ENCODE measurements around the gene TPP1. TPM values are rescaled to one million over a fixed set of nuclear protein-coding genes. Genes with fewer than 3 reads are reported as not detected.

Gene TPP1
- total RNA-seq, 1 donor from 2014 or later: 101 TPM

DNA sequence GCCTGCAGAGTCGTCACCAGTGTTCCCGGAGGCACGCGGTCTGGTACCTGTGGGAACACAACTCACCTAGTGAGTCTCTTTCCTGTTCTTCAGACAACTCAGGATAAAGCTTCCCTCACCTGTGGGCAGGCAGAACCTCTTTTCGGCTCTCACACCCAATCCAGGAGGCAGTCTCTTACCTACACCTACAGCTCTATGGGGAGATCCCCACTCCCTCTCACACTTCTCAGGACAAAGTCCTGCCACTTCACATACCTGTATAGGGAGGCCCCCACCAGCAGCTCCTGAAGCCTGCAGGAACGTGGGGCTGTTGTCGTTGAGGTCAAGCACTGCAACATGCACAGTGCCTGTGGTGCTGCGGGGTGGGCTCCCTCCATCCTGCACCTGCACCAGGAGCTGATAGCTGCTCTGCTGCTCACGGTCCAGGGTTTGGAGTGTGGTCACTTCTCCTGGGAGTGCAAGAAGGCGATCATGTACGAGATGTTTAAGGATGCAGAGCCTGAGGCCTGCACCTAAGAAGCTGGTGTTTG, 12.2 kb upstream of the TPP1 start:
- Mint-ChIP-seq H3K27ac (ENCODE audit: unreplicated experiment) (no peak overlapping the region), H3K9me3 (ENCODE audit: low read depth) (no peaks in the 10 kb centered on the region), H3K4me1 (ENCODE audit: low read depth) (no peaks in the 10 kb centered on the region), H3K27me3 (ENCODE audit: low read depth) (no peaks in the 10 kb centered on the region), H3K36me3 (ENCODE audit: low read depth) (peaks cover 25% of the 10 kb centered on the region), H3K4me3 (ENCODE audit: unreplicated experiment) (no peak overlapping the region)
- TF ChIP-seq, protein P1, sequence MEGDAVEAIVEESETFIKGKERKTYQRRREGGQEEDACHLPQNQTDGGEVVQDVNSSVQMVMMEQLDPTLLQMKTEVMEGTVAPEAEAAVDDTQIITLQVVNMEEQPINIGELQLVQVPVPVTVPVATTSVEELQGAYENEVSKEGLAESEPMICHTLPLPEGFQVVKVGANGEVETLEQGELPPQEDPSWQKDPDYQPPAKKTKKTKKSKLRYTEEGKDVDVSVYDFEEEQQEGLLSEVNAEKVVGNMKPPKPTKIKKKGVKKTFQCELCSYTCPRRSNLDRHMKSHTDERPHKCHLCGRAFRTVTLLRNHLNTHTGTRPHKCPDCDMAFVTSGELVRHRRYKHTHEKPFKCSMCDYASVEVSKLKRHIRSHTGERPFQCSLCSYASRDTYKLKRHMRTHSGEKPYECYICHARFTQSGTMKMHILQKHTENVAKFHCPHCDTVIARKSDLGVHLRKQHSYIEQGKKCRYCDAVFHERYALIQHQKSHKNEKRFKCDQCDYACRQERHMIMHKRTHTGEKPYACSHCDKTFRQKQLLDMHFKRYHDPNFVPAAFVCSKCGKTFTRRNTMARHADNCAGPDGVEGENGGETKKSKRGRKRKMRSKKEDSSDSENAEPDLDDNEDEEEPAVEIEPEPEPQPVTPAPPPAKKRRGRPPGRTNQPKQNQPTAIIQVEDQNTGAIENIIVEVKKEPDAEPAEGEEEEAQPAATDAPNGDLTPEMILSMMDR (IDR thresholded peaks at IDR 0.05): no peak
- no peak for DNase-seq (ENCODE audit: low spot score)

DNA sequence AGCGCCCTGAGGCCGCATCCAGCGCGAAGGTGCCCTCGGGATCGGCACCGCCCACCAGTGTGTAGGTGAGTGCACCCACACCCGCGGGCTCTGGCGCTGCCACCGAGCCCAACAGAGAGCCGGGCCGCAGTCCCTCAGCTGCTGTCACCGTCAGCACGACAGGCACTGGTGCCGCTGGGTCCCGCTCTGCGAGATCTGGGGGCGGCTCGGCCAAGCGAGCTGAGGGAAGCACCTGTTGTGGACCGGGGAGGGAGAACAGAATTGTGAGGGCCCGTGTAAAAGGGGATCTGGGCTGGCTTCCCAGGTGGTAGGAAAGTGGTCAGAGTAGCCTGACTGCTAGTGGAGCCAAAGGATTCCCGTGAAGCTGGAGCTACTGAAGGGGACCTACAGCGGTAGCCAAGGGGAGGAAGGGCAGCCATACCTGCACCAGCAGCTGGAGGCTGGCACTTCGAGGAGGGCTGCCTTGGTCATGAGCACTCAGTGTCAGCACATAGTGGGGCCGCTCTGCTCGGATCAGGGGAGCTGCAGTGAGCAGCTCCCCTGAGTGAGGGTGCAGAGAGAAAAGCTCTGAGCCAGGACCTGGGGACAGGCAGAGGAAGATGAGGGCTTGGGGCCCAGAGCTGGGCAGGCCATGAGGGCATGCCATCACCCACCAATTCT, 11.5 kb upstream of the TPP1 start:
- Mint-ChIP-seq H3K27ac (ENCODE audit: unreplicated experiment) (no peak overlapping the region), H3K27me3 (ENCODE audit: low read depth) (no peaks in the 10 kb centered on the region), H3K36me3 (ENCODE audit: low read depth) (peaks cover 27% of the 10 kb centered on the region), H3K4me1 (ENCODE audit: low read depth) (no peaks in the 10 kb centered on the region), H3K9me3 (ENCODE audit: low read depth) (no peaks in the 10 kb centered on the region), H3K4me3 (ENCODE audit: unreplicated experiment) (no peak overlapping the region)
- TF ChIP-seq, protein P1 (IDR thresholded peaks at IDR 0.05): no peak
- DNase-seq (ENCODE audit: low spot score): no peak

DNA sequence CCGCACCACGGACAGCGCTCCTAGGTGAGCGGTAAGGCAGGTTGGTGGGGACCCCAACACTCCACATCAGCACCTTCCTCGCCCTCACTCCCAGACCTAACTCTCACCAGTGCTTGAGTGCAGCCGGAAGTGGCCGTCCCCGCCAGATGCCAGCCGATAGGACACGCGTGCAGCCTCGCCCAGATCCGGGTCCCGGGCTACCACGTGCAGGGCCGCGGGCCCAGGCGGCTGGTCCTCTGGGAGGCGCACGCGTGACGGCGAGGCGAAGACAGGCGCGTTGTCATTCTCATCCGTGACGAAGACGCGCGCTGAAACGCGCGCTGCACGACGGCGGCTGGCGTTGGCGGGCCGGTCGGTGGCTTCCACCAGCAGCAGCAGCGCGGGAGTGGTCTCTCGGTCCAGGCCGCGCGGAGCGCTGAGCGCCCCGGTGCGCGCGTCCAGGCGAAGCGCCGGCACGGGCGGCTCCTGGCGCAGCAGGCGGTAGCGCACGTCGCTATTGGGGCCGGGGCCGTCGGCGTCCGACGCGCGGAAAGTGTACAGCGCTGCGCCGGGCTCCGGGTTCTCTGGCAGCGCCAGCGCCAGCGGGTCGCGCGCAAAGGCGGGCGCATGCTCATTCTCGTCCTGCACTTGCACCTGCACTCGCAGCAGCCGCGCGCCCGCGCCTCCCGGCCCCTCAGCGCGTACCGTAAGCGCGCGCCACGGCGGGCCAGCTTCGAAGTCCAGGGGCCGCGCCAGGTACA, 10.8 kb upstream of the TPP1 start:
- Mint-ChIP-seq H3K27me3 (ENCODE audit: low read depth) (no peaks in the 10 kb centered on the region), H3K36me3 (ENCODE audit: low read depth) (peaks cover 31% of the 10 kb centered on the region), H3K4me3 (ENCODE audit: unreplicated experiment) (no peak overlapping the region), H3K9me3 (ENCODE audit: low read depth) (no peaks in the 10 kb centered on the region), H3K27ac (ENCODE audit: unreplicated experiment) (no peak overlapping the region), H3K4me1 (ENCODE audit: low read depth) (no peaks in the 10 kb centered on the region)
- TF ChIP-seq, protein P1 (IDR thresholded peaks at IDR 0.05): no peak
- no peak for DNase-seq (ENCODE audit: low spot score)

DNA sequence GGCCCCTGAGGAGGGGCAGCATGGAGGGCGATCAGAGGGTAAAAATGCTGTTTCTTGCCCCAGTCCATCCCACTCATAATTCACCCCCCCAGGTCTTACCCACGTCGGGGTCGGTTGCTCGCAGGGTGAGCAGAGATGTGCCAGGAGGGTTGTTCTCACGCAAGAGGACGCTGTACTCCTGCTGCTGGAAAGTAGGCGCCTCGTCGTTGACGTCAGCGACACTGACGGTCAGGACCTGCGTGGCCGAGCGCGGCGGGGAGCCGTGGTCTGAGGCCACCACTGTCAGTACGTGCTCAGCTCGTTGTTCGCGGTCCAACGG, 10.3 kb upstream of the TPP1 start:
- TF ChIP-seq, protein P1 (IDR thresholded peaks at IDR 0.05): no peak
- no peak for DNase-seq (ENCODE audit: low spot score)
- Mint-ChIP-seq H3K27ac (ENCODE audit: unreplicated experiment) (no peak overlapping the region), H3K36me3 (ENCODE audit: low read depth) (peaks cover 31% of the 10 kb centered on the region), H3K27me3 (ENCODE audit: low read depth) (no peaks in the 10 kb centered on the region), H3K4me1 (ENCODE audit: low read depth) (no peaks in the 10 kb centered on the region), H3K4me3 (ENCODE audit: unreplicated experiment) (no peak overlapping the region), H3K9me3 (ENCODE audit: low read depth) (no peaks in the 10 kb centered on the region)

DNA sequence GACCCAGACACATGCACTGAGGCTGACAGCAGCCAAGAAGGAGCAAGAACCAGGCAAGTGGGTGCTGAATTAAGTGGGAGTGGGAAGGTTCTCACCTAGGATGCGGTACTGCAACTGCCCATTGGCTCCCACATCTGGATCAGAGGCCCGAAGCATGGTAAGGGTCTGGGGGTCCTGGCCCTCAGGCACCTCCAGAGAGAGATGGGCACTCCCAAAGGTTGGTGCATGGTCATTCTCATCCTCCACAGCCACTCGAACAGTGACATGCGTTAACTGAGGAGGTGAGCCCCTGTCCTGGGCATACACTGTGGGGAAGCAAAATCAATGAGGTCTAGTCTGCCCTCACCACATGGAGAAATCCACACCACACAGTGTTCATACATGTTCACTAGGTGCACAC, 9.3 kb upstream of the TPP1 start:
- TF ChIP-seq, protein P1 (IDR thresholded peaks at IDR 0.05): no peak
- Mint-ChIP-seq H3K27me3 (ENCODE audit: low read depth) (no peaks in the 10 kb centered on the region), H3K9me3 (ENCODE audit: low read depth) (no peaks in the 10 kb centered on the region), H3K27ac (ENCODE audit: unreplicated experiment) (no peak overlapping the region), H3K4me3 (ENCODE audit: unreplicated experiment) (no peak overlapping the region), H3K4me1 (ENCODE audit: low read depth) (no peaks in the 10 kb centered on the region), H3K36me3 (ENCODE audit: low read depth) (peaks cover 31% of the 10 kb centered on the region)
- DNase-seq (ENCODE audit: low spot score): no peak

Measured in chondrocyte (in vitro differentiated cells).